T follicular helper cell (primary cell): ENCODE results near the gene SNRPA.
"Not testable (repeated sequence)": the region's sequence is repeated elsewhere in the genome, so short reads cannot be mapped to it uniquely, and the experiment has no call there.

Experiments
- DNase-seq: peaks from one replicate; pipeline ENCODE4 v3.0.0-alpha.2; 2020; ENCODE audit warnings: low read depth

SNRPA gene

DNA sequence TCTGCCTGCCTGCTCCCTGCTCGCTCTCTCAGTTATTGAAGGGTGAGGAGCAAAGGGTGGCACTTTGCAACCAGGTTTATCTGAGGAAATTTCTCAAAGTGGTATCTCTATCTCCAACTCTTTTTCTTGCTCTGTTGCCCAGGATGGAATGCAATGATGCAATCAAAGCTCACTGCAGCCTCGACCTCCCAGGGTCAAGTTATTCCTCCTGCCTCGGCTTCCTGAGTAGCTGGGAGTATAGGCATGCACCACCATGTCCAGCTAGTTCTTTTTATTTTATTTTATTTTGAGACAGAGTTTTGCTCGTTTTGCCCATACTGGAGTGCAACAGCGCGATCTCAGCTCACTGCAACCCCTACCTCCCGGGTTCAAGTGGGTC is 5.6 kb upstream of the SNRPA start:
- no peak for DNase-seq

DNA sequence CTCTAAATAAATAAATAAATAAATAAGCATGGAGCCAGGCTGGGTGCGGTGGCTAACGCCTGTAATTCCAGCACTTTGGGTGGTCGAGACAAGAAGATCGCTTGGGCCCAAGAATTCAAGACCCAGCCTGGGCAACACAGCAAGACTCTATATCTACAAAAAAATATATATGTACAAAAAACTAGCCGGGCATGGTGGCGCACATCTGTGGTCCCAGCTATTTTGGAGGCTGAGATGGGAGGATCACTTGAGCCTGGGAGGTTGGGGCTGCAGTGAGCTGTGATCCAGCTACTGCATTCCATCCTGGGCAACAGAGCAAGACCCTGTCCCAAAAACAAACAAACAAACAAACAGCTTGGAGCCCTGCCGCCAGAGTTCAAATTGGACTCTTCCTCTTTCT is 3.5 kb upstream of the SNRPA start:
- DNase-seq: no peak

DNA sequence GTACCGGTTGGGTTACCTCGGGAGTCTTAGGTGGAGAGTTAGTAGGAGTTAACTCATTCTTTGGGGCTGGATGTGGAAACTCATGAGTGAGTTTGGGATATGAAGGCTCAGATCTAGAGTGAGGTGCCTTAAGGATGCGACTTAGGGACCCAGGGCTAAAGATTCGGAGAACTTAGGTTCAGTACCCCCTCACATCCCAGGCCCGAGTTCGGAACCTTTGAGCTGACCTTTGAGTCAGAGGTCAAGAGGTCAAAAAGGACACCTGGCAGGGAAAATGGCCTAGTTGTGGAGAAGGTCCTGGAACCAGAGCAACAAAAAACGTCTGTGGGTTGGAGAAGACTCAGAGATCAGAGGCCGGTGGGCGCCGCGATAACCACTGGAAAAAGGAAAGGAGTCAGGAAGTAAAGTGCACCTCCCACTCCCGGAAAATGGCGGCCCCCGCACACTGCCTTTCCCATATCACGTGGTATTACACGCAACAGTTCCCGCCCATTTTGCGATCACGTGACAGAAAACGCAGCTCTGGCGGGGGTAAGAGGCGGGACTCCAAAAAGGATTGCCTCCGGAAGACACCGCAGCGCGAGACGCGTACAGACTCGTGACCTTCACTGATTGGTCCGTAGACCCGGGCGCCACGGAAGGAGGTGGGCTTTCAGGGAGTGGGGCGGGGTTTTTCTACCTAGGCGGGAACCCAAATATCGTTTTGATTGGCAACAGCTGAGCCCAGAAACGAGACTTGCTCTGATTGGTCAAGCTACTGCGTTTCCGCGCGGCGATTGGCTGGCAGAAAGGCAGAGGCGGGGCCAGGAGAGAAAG is 737 bp upstream of the SNRPA start, which contains the start of gene ACTMAP:
TSS of gene ACTMAP (minus strand) at position 420 of the 816 bp plus-strand sequence. CDS start 674 bp downstream, outside the sequence.
- DNase-seq: peak; percentile 99

DNA sequence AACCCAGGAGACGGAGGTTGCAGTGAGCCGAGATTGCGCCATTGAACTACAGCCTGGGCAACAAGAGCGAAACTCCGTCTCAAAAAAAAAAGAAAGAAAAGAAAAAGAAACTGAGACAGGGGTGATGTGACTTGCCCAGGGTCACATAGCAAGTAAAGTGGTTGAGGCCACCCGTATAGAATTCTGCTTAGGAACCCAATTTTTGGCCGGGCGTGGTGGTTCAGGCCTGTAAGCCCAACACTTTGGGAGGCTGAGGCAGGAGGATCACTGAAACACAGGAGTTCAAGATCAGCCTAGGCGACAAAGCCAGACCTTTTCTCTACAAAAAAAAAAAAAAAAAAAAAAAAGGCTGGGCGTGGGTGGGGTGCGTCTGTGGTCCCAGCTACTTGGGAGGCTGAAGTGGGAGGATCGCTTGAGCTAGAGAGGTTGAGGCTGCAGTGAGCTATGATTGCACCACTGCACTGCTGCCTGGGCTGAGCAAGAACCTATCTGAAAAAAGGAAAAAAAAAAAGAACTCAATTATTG is 1.3 kb downstream of the SNRPA start:
- no peak for DNase-seq

DNA sequence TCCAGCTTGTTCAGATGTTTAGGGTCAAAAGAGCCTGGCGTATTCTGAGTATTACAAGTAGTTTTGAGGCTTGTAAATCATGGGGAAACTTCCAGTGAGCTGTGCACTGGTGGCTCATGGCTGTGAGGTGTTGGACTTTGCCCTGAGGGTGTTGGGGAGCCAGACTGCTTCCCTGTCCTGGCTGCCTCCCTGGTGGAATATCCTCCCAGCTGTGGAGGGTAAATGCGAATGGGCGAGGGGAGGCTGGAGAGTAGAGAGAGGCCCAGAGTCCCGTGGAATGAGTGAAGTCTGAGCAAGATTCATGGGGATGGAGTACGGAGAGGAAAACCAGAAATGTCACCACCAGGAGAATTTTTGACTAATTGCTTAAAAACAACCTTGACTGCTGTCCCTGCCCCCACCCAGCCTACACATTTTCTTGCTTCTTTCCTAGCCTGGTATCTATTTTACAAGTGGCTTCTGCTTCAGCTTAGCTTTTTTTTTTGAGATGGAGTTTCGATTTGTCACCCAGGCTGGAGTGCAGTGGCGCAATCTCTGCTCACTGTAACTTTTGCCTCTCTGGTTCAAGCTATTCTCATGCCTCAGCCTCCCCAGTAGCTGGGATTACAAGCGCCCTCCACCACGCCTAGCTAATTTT is 3.7 kb downstream of the SNRPA start:
- DNase-seq: no peak

DNA sequence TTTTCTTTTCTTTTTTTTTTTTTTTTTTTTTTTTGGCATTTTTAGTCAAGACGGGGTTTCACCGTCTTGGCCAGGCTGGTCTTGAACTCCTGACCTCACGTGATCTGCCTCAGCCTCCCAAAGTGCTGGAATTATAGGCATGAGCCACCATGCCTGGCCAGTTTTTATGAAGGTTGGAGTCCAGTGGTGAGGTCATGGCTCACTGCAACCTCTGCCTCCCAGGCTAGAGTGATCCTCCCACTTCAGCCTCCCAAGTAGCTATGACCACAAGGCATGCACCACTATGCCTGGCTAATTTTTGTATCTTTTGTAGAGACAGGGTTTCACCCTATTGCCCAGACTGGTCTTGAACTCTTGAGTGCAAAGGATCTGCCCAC is 4.2 kb downstream of the SNRPA start:
- no peak for DNase-seq

DNA sequence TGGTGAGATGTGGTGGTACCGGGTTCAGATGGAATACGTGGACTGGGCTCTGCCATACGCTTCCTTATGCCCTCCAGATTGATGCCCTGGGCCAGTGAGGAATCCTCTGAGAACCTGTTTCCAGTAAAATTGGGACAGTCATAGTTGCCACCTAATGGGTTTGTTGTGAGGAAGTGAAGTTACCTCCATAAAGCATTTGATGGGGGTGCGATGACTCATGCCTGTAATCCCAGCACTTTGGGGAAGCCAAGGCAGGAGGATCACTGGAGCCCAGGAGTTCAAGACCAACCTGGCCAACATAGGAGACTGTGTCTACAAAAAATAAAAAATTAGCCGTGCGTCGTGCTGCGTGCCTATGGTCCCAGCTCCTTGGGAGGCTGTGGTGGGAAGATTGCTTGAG is 4.8 kb downstream of the SNRPA start:
- DNase-seq: no peak

DNA sequence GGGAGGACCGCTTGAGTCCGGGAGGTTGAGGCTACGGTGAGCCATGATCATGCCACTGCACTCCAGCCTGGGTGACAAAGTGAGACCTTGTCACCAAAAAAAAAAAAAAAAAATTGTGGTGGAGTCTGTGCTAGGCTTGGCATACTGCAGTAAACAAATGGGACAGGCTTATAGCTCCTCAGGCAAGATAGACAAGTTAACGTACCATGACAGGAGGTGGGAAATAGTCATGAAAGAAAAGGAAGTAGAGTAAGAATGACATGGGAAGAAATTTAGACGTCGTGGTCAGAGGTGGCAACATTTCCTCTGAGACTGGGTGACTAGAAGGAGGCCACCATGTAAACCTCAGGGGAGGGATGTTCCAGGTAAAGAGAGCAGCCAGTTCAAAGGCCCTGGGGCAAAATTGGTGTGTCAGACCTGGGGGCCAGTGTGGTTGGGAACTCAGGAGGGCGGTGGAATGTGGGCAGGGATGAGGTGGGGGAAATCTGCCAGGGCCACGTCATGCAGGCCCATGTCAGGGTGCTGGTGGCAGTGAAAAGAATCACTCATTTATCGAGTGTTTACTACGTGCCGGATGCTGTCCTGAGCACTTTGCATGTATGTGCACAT is 5.6 kb downstream of the SNRPA start:
- no peak for DNase-seq

DNA sequence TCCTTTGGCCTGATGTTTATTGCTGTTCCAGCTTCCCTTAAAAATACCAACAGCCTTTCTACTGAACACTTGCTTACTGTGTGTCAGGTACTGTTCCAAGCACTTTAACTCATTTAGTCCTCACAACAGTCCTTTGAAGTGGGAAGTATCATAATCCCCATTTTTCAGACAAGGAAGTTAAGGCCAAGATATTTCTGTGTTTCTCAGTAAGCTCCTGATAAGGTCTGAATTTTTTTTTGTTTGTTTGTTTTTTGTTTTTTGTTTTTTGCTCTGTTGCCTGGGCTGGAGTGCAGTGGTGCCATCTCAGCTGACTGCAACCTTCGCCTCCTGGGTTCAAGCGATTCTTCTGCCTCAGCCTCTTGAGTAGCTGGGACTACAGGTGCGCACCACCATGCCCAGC is 7.5 kb downstream of the SNRPA start:
- no peak for DNase-seq

DNA sequence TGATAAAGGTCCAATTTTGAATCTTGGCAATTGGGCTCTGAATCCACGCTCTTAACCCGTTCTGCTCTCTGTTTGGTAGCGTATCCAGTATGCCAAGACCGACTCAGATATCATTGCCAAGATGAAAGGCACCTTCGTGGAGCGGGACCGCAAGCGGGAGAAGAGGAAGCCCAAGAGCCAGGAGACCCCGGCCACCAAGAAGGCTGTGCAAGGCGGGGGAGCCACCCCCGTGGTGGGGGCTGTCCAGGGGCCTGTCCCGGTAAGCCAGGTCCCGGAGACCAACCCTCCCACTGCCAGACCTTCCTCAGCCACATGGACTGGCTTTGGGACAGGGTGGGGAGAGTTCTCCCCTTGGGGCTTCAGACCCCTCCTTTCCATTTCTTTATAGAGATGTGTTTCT is 8.3 kb downstream of the SNRPA start:
- DNase-seq: no peak

DNA sequence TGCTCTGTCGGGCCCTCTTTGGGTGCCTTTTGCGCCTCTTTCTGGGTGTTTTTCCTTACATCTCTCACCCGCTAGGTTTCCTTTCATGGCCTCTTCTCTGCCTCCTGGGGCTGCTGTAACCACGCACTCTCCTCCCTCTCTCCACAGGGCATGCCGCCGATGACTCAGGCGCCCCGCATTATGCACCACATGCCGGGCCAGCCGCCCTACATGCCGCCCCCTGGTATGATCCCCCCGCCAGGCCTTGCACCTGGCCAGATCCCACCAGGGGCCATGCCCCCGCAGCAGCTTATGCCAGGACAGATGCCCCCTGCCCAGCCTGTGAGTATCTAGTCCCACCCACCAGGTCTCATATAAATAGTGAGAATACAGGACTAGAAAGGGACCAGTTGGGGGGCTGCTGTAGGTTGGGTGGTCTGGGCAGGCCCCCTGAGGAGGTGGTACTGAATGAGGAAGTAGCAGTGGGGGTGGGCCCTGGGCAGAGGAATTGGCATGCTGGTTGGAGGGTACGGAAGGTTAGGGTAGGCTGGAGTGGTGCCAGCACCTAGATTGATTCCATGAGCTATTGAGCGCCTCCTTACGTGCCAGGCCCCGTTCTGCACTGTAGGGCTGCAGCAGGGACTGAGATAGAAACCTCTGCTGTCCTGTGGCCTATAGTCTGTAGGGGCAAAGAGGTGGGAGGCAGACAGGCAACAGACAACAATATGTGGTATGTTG is 11.9 kb downstream of the SNRPA start:
- no peak for DNase-seq

DNA sequence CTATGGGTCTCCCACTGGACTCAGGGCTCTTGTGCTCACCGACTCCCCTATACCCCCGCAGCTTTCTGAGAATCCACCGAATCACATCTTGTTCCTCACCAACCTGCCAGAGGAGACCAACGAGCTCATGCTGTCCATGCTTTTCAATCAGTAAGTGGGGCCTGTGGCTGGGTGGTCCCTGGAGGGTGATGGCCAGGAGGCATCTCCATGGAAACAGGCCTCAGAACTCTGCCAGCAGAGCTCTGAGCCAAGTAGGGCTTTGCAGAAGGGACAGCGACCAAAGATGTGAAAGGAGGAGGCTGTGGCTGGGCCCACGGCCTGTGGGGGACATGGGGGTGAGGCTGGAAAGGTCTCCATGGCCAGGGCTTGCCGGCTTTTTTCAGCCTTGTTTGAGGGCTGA is 12.5 kb downstream of the SNRPA start:
- no peak for DNase-seq

DNA sequence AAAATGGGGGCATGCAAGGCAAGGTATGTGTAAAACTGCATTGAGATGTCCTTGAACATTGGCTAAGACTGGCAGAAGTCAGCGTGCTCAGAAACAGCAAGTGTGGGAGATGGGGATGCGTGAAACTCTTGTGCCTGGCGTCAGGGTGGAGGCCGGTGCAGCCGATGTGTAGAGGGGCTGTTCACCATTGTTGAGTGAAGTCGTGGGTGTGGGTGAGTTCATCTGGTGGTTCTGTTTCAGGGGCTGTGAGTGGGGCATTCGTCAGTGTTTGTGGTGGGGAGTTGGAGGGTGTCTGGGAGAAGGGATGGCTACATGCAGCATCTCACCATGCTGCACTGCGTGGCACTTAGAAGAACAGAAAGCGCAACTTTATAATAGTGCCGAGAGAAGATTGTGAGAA is 13.0 kb downstream of the SNRPA start:
- DNase-seq: no peak

DNA sequence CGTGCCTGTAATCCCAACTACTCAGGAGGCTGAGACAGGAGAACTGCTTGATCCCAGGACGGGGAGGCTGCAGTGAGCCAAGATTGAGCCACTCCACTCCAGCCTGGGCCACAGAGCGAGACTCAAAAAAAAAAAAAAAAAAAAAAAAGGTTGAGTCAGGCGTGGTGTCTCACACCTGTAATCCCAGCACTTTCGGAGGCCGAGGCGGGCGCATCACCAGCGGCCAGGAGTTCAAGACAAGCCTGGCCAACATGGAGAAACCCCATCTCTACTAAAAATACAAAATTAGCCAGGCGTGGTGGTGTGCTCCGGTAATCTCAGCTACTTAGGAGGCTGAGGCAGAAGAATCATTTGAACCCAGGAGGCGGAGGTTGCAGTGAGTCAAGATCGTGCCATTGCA is 15.4 kb downstream of the SNRPA start:
- not testable (repeated sequence) for DNase-seq

DNA sequence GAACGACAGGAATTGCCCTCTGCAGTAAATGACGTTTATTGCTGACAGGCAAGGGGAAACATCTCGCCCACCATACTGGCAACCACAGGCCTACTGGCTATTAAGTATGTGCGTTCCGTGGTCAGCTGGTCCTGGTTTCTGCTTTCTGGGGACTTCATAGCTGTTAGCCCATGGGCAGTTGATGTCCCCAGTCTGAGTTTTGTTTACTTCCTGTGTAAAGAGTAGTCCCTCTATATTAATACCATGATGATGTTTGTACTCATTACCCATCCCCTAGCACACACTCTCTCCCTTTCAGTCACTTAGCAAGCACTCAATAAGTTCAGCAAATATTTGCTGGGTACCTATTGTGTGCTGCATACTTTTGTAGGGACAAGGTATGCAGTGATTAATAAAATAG is 17.9 kb downstream of the SNRPA start:
- no peak for DNase-seq

DNA sequence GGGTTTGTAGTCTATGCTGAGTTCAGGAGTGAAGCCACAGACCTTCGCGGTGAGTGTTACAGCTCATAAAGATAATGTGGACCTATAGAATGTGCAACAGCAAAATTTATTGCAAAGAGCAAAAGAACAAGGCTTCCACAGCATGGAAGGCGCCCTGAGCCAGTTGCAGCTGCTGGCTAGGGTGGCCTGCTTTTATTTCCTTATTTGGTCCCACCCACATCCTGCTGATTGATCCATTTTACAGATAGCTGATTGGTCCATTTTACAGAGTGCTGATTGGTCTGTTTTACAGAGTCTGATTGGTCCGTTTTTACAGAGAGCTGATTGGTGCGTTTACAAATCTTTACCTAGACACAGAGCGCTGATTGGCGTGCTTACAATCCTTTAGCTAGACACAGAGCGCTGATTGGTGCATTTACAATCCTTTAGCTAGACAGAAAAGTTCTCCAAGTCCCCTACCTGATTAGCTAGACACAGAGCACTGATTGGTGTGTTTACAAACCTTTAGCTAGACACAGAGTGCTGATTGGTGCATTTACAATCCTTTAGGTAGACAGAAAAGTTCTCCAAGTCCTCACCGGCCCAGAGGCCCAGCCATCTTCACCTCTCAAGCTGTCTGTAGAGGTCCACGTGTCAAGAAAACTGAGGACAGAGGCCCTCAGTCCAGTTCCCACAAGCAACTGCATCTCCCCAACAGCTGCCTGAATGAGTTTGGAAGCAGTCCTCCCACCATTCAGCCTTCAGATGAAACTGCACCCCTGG is 20.3 kb downstream of the SNRPA start:
- DNase-seq: not testable (repeated sequence)

DNA sequence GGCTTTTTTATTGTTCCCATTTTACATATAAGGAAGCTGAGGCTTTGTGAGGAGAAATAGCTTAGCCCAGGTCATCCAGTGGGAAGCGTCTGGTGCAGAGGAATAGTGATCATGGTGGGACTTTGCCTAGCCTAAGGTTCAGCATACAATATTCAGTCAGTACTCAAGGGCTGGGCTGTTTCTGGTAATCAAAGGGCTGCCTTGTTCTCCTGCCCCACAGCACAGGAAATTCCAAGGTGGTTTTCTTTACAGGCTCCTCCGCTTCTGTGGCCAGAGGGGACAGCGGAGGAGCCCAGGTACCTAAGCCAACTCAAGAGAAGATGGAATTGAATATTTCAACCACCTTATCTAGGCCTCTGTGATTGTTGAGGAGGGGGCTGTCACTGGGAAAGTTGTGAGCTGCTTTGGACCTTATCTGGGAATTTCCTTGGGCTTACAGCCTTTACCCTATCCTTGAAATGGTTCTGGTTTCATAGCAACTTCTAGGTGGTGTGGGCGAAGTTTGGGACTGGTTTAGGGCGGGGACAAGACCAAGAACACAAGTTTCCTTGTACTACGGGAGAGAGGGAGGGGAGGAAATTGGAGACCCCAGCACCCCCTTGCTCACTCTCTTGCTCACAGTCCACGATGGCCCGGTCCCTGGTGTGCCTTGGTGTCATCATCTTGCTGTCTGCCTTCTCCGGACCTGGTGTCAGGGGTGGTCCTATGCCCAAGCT is 24.1 kb downstream of the SNRPA start, which contains the start of gene MIA:
TSS of gene MIA (plus strand) at position 606 of the 716 bp plus-strand sequence. CDS start at position 628, 22 bp downstream.
- no peak for DNase-seq

DNA sequence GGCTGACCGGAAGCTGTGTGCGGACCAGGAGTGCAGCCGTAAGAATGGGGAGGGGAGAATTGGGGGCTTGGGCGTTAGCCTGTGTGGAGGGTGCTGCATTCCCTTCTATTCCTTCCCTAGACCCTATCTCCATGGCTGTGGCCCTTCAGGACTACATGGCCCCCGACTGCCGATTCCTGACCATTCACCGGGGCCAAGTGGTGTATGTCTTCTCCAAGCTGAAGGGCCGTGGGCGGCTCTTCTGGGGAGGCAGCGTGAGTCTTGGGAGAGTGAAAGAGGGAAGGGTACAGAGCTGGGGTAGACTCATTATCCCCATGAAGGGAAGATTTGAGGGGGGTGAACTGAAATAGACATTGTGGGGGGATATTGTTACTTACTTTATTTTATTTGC is 24.6 kb downstream of the SNRPA start:
- DNase-seq: no peak

DNA sequence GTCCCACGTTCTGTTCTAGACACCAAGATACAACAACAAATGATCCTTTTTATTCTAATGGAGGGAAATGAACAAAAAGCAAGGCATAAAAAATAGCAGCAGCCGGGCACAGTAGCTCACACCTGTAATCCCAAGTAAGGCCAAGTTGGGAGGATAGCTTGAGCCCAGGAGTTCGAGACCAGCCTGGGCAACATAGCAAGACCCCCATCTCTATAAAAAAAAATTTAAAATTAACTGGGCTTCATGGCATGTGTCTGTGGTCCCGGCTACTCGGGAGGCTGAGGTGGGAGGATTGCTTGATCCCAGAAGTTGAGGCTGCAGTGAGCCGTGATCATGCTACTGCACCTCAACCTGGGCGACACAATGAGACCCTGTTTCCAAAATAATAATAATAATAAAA is 25.4 kb downstream of the SNRPA start:
- no peak for DNase-seq

DNA sequence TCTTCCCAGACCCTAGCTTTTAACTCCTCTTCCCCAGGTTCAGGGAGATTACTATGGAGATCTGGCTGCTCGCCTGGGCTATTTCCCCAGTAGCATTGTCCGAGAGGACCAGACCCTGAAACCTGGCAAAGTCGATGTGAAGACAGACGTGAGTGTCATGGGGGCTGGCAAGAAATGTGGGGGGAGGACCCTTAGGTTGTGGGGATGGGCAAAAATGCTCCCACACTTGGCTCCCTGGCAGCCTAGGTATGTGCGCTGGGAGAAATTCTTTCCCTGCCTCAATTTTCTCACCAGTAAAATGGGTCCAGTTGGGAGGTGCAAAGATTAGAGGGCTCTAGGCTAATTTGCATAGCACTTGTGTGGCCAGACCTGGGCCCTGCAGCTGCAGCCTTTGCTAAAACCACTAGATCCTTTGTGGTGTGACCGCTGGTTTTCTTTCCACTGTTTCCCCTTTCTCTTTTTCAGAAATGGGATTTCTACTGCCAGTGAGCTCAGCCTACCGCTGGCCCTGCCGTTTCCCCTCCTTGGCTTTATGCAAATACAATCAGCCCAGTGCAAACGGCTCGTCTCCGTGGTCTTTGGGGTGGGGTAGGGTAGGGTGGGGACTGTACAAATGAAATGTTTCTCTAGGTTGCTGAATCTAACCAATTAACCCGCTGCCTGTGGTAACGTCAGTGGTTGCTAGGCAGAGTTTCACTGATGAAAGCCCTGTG is 26.1 kb downstream of the SNRPA start:
- DNase-seq: peak; percentile 88
